Progenitor cell of endocrine pancreas (in vitro differentiated cells): ENCODE measurements around the gene PIGA. TPM values are rescaled to one million over a fixed set of nuclear protein-coding genes. Genes with fewer than 3 reads are reported as not detected.
"Not testable (repeated sequence)": the region's sequence is repeated elsewhere in the genome, so short reads cannot be mapped to it uniquely, and the experiment has no call there.

Experiments used
- DNase-seq: peaks from one replicate; pipeline ENCODE4 v3.0.0; 2021; ENCODE audit warnings: low spot score; ENCODE audit not compliant: unreplicated experiment
- H3K27ac Mint-ChIP-seq: 2 replicates; pipeline ENCODE4 v1.8.0; 2021; ENCODE audit warnings: mild to moderate bottlenecking, moderate library complexity, mixed read lengths
- H3K27me3 Mint-ChIP-seq: 2 replicates; pipeline ENCODE4 v1.8.0; 2021; ENCODE audit warnings: mixed read lengths
- H3K36me3 Mint-ChIP-seq: 2 replicates; pipeline ENCODE4 v1.8.0; 2022; ENCODE audit warnings: mixed read lengths; ENCODE audit not compliant: insufficient read depth
- H3K4me1 Mint-ChIP-seq: 2 replicates; pipeline ENCODE4 v1.8.0; 2021; ENCODE audit warnings: low read depth, mixed read lengths
- H3K4me3 Mint-ChIP-seq: 2 replicates; pipeline ENCODE4 v1.8.0; 2021; ENCODE audit warnings: low read depth, mild to moderate bottlenecking, moderate library complexity, mixed read lengths
- H3K9me3 Mint-ChIP-seq: 2 replicates; pipeline ENCODE4 v1.8.0; 2021; ENCODE audit warnings: low read depth, mixed read lengths
- CTCF ChIP-seq: fragments of 200-600 bp; sonication (generic); IDR thresholded peaks from one replicate; pipeline ENCODE4 v1.5.0; 2021; ENCODE audit warnings: antibody characterized with exemption, mild to moderate bottlenecking; ENCODE audit not compliant: unreplicated experiment
- total RNA-seq: library from RNA; stranded (reverse); gene quantifications from 2 replicates; pipeline ENCODE4 v1.2.1, GENCODE V29; 2021

Gene PIGA
- total RNA-seq, 1 donor from 2014 or later, result 22.9 TPM

GRCh38 chrX:15315509-15315908 lies 19.8 kb downstream of the PIGA start, which contains the start of gene ASB11:
TSS of gene ASB11 (minus strand) at chrX:15315640. CDS start at chrX:15315605, 35 bp downstream.
- no peak for TF ChIP-seq CTCF

GRCh38 chrX:15314472-15314871 lies 20.9 kb downstream of the PIGA start:
- DNase-seq, result no peak
- Mint-ChIP-seq H3K4me3 (no peak overlapping the region), H3K27me3 (no peaks in the 10 kb centered on the region), H3K9me3 (peaks cover 3% of the 10 kb centered on the region), H3K4me1 (no peaks in the 10 kb centered on the region), H3K36me3 (peaks cover 3% of the 10 kb centered on the region), H3K27ac (no peak overlapping the region)
- TF ChIP-seq CTCF, result no peak

More at GRCh38 chrX:15315509-15315908, 19.8 kb downstream of the PIGA start, which contains the start of gene ASB11:
- Mint-ChIP-seq H3K4me3 (no peak within 1 kb of the TSS), H3K27me3 (no peaks in the 10 kb centered on the region), H3K9me3 (peaks cover 3% of the 10 kb centered on the region), H3K36me3 (peaks cover 6% of the 10 kb centered on the region), H3K4me1 (no peaks in the 10 kb centered on the region), H3K27ac (no peak within 1 kb of the TSS)
- DNase-seq, result no peak

GRCh38 chrX:15311119-15311518 lies 24.2 kb downstream of the PIGA start:
- Mint-ChIP-seq H3K4me3 (no peak overlapping the region), H3K36me3 (no peaks in the 10 kb centered on the region), H3K4me1 (no peaks in the 10 kb centered on the region), H3K27ac (no peak overlapping the region), H3K9me3 (peaks cover 4% of the 10 kb centered on the region), H3K27me3 (no peaks in the 10 kb centered on the region)
- no peak for DNase-seq
- TF ChIP-seq CTCF, result no peak

- DNase-seq, result no peak
- TF ChIP-seq CTCF, result no peak
- Mint-ChIP-seq H3K27ac (no peak overlapping the region), H3K27me3 (no peaks in the 10 kb centered on the region), H3K4me3 (no peak overlapping the region), H3K36me3 (no peaks in the 10 kb centered on the region), H3K9me3 (peaks cover 4% of the 10 kb centered on the region), H3K4me1 (no peaks in the 10 kb centered on the region)
Observed at GRCh38 chrX:15310117-15310516, 25.2 kb downstream of the PIGA start.

- not testable (repeated sequence) for H3K27ac Mint-ChIP-seq
Observed at GRCh38 chrX:15305899-15306298, 29.4 kb downstream of the PIGA start.

GRCh38 chrX:15301924-15302323 lies 33.4 kb downstream of the PIGA start:
- Mint-ChIP-seq H3K27ac (no peak overlapping the region), H3K36me3 (peaks cover 3% of the 10 kb centered on the region), H3K4me3 (no peak overlapping the region), H3K9me3 (peaks cover 15% of the 10 kb centered on the region), H3K27me3 (no peaks in the 10 kb centered on the region), H3K4me1 (peaks cover 12% of the 10 kb centered on the region)
- TF ChIP-seq CTCF, result no peak
- DNase-seq, result no peak

More at GRCh38 chrX:15305899-15306298, 29.4 kb downstream of the PIGA start:
- DNase-seq, H3K9me3 Mint-ChIP-seq, H3K4me1 Mint-ChIP-seq, H3K27me3 Mint-ChIP-seq, H3K36me3 Mint-ChIP-seq, H3K4me3 Mint-ChIP-seq: not testable (repeated sequence)
